Epithelial cell of umbilical artery (primary cell): ENCODE results near the gene BRIX1. TPM values are rescaled to one million over a fixed set of nuclear protein-coding genes. Genes with fewer than 3 reads are reported as not detected.

Experiments
- total RNA-seq: library from RNA; depleted of rRNA; stranded (reverse); fragments of >200 nt; gene quantifications from 2 replicates; pipeline ENCODE4 v1.2.3, GENCODE V29; 2014

BRIX1 gene, protein sequence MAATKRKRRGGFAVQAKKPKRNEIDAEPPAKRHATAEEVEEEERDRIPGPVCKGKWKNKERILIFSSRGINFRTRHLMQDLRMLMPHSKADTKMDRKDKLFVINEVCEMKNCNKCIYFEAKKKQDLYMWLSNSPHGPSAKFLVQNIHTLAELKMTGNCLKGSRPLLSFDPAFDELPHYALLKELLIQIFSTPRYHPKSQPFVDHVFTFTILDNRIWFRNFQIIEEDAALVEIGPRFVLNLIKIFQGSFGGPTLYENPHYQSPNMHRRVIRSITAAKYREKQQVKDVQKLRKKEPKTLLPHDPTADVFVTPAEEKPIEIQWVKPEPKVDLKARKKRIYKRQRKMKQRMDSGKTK
- 47.7 and 49.7 TPM in 2 replicates for total RNA-seq

DNA sequence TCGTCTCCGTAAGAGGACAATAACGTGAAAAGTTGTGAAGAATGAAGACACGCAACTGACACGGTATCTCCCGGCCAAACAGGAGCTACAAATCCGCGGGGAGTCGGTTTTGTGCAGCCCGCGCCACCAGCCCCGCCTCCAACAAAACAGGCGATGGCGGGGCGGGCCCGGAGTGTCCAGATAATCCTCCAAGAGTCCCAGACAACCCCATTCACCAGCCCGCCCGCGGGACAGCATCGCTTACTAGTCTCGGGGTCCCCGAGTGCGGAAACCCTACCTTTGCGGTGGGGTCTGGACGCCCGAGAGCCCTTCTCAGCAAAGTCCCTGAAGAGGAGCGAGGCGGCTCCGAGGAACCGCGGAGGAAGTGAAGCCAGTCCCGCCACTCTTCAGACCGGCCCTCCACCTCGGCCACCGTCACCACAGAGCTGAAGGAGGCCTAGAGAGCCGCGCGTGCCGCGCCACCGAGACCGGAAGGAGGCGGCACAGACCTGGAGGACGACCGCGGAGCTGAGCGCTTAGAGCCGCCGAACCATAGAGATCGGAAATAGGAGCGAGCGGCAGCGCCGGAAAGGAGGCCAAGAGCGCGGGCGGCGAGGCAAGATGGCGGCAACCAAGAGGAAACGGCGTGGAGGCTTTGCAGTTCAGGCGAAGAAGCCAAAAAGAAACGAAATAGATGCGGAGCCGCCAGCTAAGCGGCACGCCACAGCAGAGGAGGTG is at the start of gene BRIX1, which contains the start of gene RAD1:
Gene BRIX1, plus strand, starts transcription at position 573 of the 717 bp plus-strand sequence. Its CDS starts 28 bp downstream, at position 601.
Gene RAD1, minus strand, starts transcription at position 366 of the 717 bp plus-strand sequence. CDS start 612 bp downstream, outside the sequence.

DNA sequence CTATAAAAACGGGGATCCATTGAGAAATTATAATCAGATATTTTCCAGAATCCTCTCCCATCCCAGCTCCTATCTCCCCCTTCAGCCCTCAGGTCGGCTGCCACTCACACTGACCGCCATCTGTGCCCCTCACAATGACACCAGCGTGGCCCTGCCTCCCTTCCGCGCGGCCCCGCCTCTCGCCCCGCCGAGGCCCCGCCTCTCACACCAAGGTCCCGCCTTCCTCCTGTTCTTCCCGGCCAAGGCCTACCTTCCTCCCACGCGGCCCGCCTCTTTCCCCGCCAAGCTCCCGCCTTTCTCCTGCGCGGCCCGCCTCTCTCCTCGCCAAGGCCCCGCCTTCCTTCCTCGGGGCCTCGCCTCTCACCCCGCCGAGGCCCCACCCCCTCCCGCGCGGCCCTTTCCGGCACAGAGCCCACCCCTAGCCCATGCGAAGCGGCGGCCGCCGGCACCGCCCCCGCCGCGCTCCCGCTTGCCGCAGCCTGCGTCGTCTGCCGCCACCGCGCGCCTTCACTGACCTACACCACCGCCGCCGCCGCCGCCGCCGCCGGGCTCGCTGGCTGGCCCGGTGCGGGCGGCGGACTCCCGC is 13.7 kb downstream of the BRIX1 start, which contains the start of gene DNAJC21:
Gene DNAJC21, plus strand, starts transcription at position 426 of the 586 bp plus-strand sequence. CDS start 261 bp downstream, outside the sequence.

Other genes starting within 250 kb of the BRIX1 start
- 0.15 TPM in 1 of 2 replicates, not detected in the other for gene TTC23L, start 76.5 kb upstream of the BRIX1 start, total RNA-seq
- 17.3 and 23.7 TPM in 2 replicates for gene RAD1, start 207 bp upstream of the BRIX1 start, total RNA-seq
- 28.3 and 42.9 TPM in 2 replicates for gene DNAJC21, start 13.8 kb downstream of the BRIX1 start, total RNA-seq
- not detected in 2 replicates for gene AGXT2, start 132.2 kb downstream of the BRIX1 start, total RNA-seq